HG02870 (cell line): ENCODE measurements around the gene ZNF500.
"Not testable (repeated sequence)": the region's sequence is repeated elsewhere in the genome, so short reads cannot be mapped to it uniquely, and the experiment has no call there.

ENCODE experiments used
- ATAC-seq: cut with Tn5 transposase; IDR thresholded peaks from one replicate; pipeline ENCODE4 v1.9.1; 2021; ENCODE audit warnings: mild to moderate bottlenecking, moderate library complexity; ENCODE audit not compliant: unreplicated experiment

Gene ZNF500

GRCh38 chr16:4746991-4747574, 19.9 kb downstream of the ZNF500 start:
- ATAC-seq, result no peak

GRCh38 chr16:4746215-4746614, 20.7 kb downstream of the ZNF500 start:
- ATAC-seq, result no peak

GRCh38 chr16:4745274-4745569, 21.7 kb downstream of the ZNF500 start:
- no peak for ATAC-seq

- no peak for ATAC-seq
Observed at GRCh38 chr16:4744555-4745273, 22.2 kb downstream of the ZNF500 start.

- ATAC-seq, result no peak
Observed at GRCh38 chr16:4743226-4743878, 23.6 kb downstream of the ZNF500 start.

GRCh38 chr16:4738370-4738769, 28.6 kb downstream of the ZNF500 start:
- not testable (repeated sequence) for ATAC-seq

- ATAC-seq, result no peak
Observed at GRCh38 chr16:4737545-4737944, 29.4 kb downstream of the ZNF500 start.

- no peak for ATAC-seq
Observed at GRCh38 chr16:4736546-4736945, 30.4 kb downstream of the ZNF500 start.

- peak; percentile 47 for ATAC-seq
Observed at GRCh38 chr16:4734730-4735535, 32.0 kb downstream of the ZNF500 start.

- ATAC-seq, result peak; percentile 73
Observed at GRCh38 chr16:4734063-4734729, 32.8 kb downstream of the ZNF500 start, which contains the start of the genes ANKS3 and DNAAF8. Gene ANKS3, minus strand, starts transcription at chr16:4734271. Its CDS starts 4,122 bp downstream, at chr16:4730149. Gene DNAAF8, plus strand, starts transcription at chr16:4734537. Its CDS starts 1,978 bp downstream, at chr16:4736515.

GRCh38 chr16:4733747-4734062, 33.3 kb downstream of the ZNF500 start:
- ATAC-seq, result peak; percentile 10

GRCh38 chr16:4733211-4733742, 33.7 kb downstream of the ZNF500 start:
- no peak for ATAC-seq

GRCh38 chr16:4729876-4730275, 37.1 kb downstream of the ZNF500 start:
- no peak for ATAC-seq

GRCh38 chr16:4728676-4729075, 38.3 kb downstream of the ZNF500 start:
- ATAC-seq, result no peak

- ATAC-seq, result no peak
Observed at GRCh38 chr16:4726616-4727015, 40.3 kb downstream of the ZNF500 start.

GRCh38 chr16:4724661-4725270, 42.2 kb downstream of the ZNF500 start:
- no peak for ATAC-seq

GRCh38 chr16:4723071-4723767, 43.7 kb downstream of the ZNF500 start:
- ATAC-seq, result no peak

- ATAC-seq, result no peak
Observed at GRCh38 chr16:4718466-4718865, 48.5 kb downstream of the ZNF500 start.

GRCh38 chr16:4714996-4715395, 52.0 kb downstream of the ZNF500 start:
- ATAC-seq, result no peak
